ENCODE measurements around the gene NR3C2. TPM values are rescaled to one million over a fixed set of nuclear protein-coding genes. Genes with fewer than 3 reads are reported as not detected.

NR3C2 gene
- total RNA-seq, 1 experiment from 2014 or later = 0.16 TPM

DNA sequence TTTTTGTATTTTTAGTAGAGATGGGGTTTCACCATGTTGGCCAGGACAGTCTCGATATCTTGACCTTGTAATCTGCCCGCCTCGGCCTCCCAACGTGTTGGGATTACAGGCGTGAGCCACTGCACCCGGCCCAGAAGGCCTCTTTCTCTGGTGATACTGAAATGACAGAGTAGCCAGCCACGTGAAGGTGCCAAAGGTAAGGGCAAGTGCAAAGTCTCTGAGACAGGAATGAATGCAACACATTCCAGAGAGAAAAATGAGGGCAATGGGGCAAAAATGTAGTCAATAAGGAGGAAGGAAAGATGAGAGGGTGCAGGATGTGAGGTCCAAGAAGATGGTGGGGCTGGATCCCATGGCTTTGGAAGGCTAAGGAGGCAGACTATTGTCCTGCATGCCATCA is 176.0 kb downstream of the NR3C2 start:
- DNase-seq = no peak
- Histone ChIP-seq H3K4me3 (ENCODE audit: low read depth, low read length) (no peak overlapping the region), H3K36me3 (ENCODE audit: control insufficient read depth, insufficient read depth, low read length) (no peaks in the 10 kb centered on the region), H3K4me1 (peaks cover 10% of the 10 kb centered on the region), H3K27me3 (replicated peaks; ENCODE audit: control insufficient read depth, insufficient read depth, low read length) (no peaks in the 10 kb centered on the region), H3K9me3 (no peaks in the 10 kb centered on the region)
- H3K4me3 Mint-ChIP-seq (ENCODE audit: unreplicated experiment) = no peak overlapping the region
- CTCF ChIA-PET = no interaction called here
- TF ChIP-seq, protein P1, sequence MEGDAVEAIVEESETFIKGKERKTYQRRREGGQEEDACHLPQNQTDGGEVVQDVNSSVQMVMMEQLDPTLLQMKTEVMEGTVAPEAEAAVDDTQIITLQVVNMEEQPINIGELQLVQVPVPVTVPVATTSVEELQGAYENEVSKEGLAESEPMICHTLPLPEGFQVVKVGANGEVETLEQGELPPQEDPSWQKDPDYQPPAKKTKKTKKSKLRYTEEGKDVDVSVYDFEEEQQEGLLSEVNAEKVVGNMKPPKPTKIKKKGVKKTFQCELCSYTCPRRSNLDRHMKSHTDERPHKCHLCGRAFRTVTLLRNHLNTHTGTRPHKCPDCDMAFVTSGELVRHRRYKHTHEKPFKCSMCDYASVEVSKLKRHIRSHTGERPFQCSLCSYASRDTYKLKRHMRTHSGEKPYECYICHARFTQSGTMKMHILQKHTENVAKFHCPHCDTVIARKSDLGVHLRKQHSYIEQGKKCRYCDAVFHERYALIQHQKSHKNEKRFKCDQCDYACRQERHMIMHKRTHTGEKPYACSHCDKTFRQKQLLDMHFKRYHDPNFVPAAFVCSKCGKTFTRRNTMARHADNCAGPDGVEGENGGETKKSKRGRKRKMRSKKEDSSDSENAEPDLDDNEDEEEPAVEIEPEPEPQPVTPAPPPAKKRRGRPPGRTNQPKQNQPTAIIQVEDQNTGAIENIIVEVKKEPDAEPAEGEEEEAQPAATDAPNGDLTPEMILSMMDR (IDR thresholded peaks at IDR 0.05; ENCODE audit: insufficient read depth in 1 of 2, low read depth in 1 of 2, low read length in 1 of 2, severe bottlenecking in 1 of 2, unreplicated experiment in 1 of 2) = no peak
- H3K27me3 Mint-ChIP-seq (ENCODE audit: insufficient read depth, unreplicated experiment) = no peaks in the 10 kb centered on the region
- POLR2A ChIA-PET = no interaction called here
- no peaks in the 10 kb centered on the region for H3K36me3 Mint-ChIP-seq (ENCODE audit: insufficient read depth, unreplicated experiment)
- peaks cover 6% of the 10 kb centered on the region for H3K4me1 Mint-ChIP-seq (ENCODE audit: low read depth, unreplicated experiment)
- no peak overlapping the region for H3K27ac Mint-ChIP-seq (ENCODE audit: unreplicated experiment)
- BruUV-seq (replicated peaks) = no TSS peak
- no peaks in the 10 kb centered on the region for H3K9me3 Mint-ChIP-seq (ENCODE audit: unreplicated experiment)
- intact Hi-C loops (cut with micrococcal nuclease; ENCODE audit: unreplicated experiment) = no loop called here

DNA sequence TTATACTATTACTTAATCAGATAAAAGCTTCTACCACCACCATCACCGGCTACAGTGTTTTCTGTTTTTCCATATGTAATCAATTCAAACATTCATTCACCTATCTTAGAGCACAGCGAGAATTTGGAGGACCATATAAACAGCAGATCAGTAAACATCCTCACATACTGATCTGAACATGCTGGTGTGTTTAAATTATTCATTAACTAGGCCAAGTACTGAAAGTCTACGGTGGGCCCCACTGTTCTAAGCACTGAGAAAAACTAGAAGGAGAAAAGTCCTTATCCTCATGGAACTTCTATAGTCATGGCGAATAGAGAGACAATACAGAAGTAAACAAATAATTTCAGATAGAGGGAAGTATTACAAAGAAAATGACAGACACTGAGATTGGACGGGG is 176.6 kb downstream of the NR3C2 start:
- intact Hi-C loops (cut with micrococcal nuclease; ENCODE audit: unreplicated experiment) = no loop called here

DNA sequence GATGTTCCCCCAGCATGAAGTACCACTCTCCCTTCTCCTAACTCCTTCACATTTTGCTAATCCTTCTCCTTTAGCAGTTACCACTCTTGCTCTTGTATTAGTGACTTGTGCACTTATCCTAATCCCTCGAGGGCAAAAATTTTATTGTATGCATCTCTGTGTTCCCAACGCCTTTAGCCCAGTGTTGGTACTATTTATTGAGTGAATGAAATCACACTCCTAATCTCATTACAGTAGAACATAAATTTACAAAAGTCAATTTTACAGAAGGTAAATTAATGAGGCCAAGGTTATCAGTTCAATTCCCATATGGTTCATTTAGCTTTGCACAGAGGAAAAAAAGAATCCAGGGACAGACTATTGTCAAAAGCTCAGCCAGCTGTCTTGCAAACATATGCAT is 178.4 kb downstream of the NR3C2 start:
- intact Hi-C loops (cut with micrococcal nuclease; ENCODE audit: unreplicated experiment) = no loop called here
- no TSS peak for BruUV-seq (replicated peaks)

More for the DNA sequence above, 176.6 kb downstream of the NR3C2 start:
- Mint-ChIP-seq H3K27ac (ENCODE audit: unreplicated experiment) (no peak overlapping the region), H3K9me3 (ENCODE audit: unreplicated experiment) (no peaks in the 10 kb centered on the region), H3K4me1 (ENCODE audit: low read depth, unreplicated experiment) (peaks cover 6% of the 10 kb centered on the region), H3K27me3 (ENCODE audit: insufficient read depth, unreplicated experiment) (no peaks in the 10 kb centered on the region), H3K4me3 (ENCODE audit: unreplicated experiment) (no peak overlapping the region), H3K36me3 (ENCODE audit: insufficient read depth, unreplicated experiment) (no peaks in the 10 kb centered on the region)
- no TSS peak for BruUV-seq (replicated peaks)
- peak in 1 of 2 experiments; percentile 11 for DNase-seq
- no peaks in the 10 kb centered on the region for H3K27me3 ChIP-seq (replicated peaks; ENCODE audit: control insufficient read depth, insufficient read depth, low read length)
- ChIA-PET POLR2A (no interaction called here), CTCF (no interaction called here)
- H3K9me3 ChIP-seq = no peaks in the 10 kb centered on the region
- peaks cover 10% of the 10 kb centered on the region for H3K4me1 ChIP-seq
- TF ChIP-seq, protein P1 (IDR thresholded peaks at IDR 0.05; ENCODE audit: insufficient read depth in 1 of 2, low read depth in 1 of 2, low read length in 1 of 2, severe bottlenecking in 1 of 2, unreplicated experiment in 1 of 2) = no peak
- H3K36me3 ChIP-seq (ENCODE audit: control insufficient read depth, insufficient read depth, low read length) = no peaks in the 10 kb centered on the region
- H3K4me3 ChIP-seq (ENCODE audit: low read depth, low read length) = no peak overlapping the region

More for the DNA sequence above, 178.4 kb downstream of the NR3C2 start:
- Mint-ChIP-seq H3K27me3 (ENCODE audit: insufficient read depth, unreplicated experiment) (no peaks in the 10 kb centered on the region), H3K9me3 (ENCODE audit: unreplicated experiment) (no peaks in the 10 kb centered on the region), H3K27ac (ENCODE audit: unreplicated experiment) (no peak overlapping the region), H3K36me3 (ENCODE audit: insufficient read depth, unreplicated experiment) (no peaks in the 10 kb centered on the region), H3K4me3 (ENCODE audit: unreplicated experiment) (no peak overlapping the region), H3K4me1 (ENCODE audit: low read depth, unreplicated experiment) (peaks cover 6% of the 10 kb centered on the region)
- DNase-seq = no peak
- H3K4me1 ChIP-seq = peaks cover 10% of the 10 kb centered on the region
- H3K27me3 ChIP-seq (replicated peaks; ENCODE audit: control insufficient read depth, insufficient read depth, low read length) = no peaks in the 10 kb centered on the region
- H3K9me3 ChIP-seq = no peaks in the 10 kb centered on the region
- H3K36me3 ChIP-seq (ENCODE audit: control insufficient read depth, insufficient read depth, low read length) = no peaks in the 10 kb centered on the region
- no peak overlapping the region for H3K4me3 ChIP-seq (ENCODE audit: low read depth, low read length)
- TF ChIP-seq, protein P1 (IDR thresholded peaks at IDR 0.05; ENCODE audit: insufficient read depth in 1 of 2, low read depth in 1 of 2, low read length in 1 of 2, severe bottlenecking in 1 of 2, unreplicated experiment in 1 of 2) = no peak
- CTCF ChIA-PET = no interaction called here
- POLR2A ChIA-PET = no interaction called here
